HG03159 (cell line): Measurements from ENCODE around the gene AMDHD2.
"Not testable (repeated sequence)": the region's sequence is repeated elsewhere in the genome, so short reads cannot be mapped to it uniquely, and the experiment has no call there.

ENCODE experiments used
- ATAC-seq: cut with Tn5 transposase; IDR thresholded peaks from one replicate; pipeline ENCODE4 v1.9.1; 2021; ENCODE audit warnings: mild to moderate bottlenecking, moderate library complexity; ENCODE audit not compliant: unreplicated experiment

The AMDHD2 gene

GRCh38 chr16:2567506-2567905 lies 47.3 kb downstream of the AMDHD2 start:
- not testable (repeated sequence) for ATAC-seq

DNA sequence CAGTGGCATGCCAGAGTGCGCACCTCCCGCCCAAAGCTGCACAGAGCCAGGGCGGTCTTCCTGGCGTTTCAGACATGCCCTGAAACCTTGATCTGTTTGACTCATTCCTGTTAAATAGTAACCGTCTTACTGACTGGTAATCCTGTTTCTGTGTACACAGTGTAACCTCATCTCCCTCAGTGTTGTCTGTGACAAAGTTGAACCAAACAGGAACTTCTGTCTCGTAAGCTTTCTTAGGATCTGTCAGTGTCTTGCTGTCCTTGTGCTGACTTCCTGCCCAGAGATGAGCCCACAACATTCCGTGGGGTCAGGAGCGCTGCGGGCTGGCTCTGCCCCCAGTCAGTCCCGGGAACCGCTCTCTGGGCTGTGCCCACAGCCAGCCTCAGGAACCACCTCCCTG lies 48.4 kb downstream of the AMDHD2 start:
- ATAC-seq, result not testable (repeated sequence)

DNA sequence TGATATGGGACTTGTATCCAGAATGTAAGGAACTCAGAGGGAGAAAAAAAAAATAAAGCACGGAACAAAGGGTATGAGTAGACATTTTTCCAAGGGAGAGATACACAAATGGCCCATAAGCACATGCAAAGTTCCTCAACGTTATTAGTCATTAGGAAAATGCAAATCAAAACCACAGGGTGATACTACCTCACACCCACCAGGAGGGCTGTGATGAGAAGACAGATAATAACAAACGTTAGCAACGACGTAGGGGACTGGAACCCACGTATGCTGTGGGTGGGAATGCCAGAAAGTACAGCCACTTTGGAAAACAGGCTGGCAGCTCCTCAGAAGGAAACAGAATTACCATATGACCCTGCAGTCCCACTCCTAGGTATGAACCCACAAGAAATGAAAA lies 52.5 kb downstream of the AMDHD2 start:
- not testable (repeated sequence) for ATAC-seq

DNA sequence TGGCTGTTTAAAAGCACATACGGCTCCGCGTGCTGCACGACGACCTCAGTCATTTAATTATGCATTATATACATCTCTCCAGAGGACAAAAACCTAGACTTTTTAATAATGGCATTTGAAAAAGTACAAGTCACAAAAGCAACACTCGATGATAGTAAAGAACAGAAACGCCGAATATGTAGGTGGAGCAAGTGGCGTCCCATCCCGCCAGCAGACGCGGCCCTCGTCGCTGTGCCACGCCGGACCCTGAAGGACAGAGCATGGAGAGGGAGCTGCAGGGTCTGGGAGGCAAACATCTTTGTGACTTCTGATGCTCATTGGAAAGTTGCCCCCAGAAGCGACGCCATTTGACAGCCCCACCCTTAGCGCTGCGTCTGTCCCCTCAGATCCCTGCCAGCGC lies 55.7 kb downstream of the AMDHD2 start:
- ATAC-seq, result not testable (repeated sequence)

DNA sequence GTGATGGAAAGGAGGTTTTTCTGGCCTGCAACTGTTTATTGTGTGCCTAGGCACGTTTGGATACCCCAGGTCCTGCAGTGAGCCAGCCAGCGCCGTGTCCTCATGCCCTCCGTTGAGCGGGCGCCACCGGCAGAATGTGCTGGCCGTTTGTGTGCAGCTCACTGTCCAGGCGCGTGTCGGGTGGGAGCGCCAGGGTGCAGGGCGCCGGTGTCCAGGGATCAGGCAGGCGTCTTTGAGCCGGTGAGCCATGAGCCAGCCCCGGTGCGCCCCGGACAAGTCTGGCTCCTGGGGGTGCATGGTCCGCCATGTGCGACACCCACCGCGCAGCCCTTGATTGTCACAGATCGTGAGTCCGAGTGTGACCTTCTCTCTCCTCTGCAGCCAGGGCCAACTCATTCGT lies 56.9 kb downstream of the AMDHD2 start:
- ATAC-seq, result not testable (repeated sequence)

GRCh38 chr16:2578905-2579304 lies 58.7 kb downstream of the AMDHD2 start:
- ATAC-seq, result not testable (repeated sequence)

DNA sequence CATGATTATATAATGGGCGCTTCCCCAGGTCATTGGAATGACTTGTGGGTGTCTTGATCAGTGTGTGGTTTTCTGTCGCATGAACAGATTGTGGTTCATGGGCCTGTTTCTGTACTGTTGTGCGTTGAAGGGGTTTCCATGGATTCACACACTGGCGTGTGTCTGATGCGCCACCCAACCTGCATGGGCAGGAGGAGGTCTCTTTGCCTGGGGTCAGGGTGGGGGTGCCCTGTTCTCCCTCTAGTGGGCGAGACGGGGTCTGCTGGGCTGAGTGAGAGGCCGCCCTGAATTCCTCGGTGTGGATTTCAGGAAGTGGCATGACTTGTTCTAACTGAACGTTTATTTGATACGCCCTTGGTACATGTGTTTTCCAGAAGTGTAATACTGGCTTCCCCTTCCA lies 60.0 kb downstream of the AMDHD2 start:
- not testable (repeated sequence) for ATAC-seq

- ATAC-seq, result not testable (repeated sequence)
Measured at GRCh38 chr16:2580818-2581217, 60.6 kb downstream of the AMDHD2 start.
